H1 (cell line): ENCODE results near the gene NEK4. TPM values are rescaled to one million over a fixed set of nuclear protein-coding genes. Genes with fewer than 3 reads are reported as not detected.

Experiments
- CTCF ChIA-PET: fragments of 300-600 bp; sonication (Branson Sonifier 250); formaldehyde crosslinking; loops from one replicate; lab custom pipeline; 2021; ENCODE audit not compliant: partially characterized antibody; lab: Charles Lee
- POLR2A ChIA-PET: fragments of 300-600 bp; sonication (Branson Sonifier 250); formaldehyde crosslinking; loops from one replicate; lab custom pipeline; 2021; ENCODE audit warnings: inconsistent platforms; ENCODE audit not compliant: partially characterized antibody; lab: Charles Lee
- DNase-seq, 2 experiments: peaks; one replicate each; pipeline versions ENCODE4 v3.0.0 to v3.0.0-alpha.2; 2010 to 2022; ENCODE audit warnings: low spot score in 2 of 2, low read depth in 1 of 2, mixed read lengths in 1 of 2
- FAIRE-seq: peaks from 2 replicates; lab custom pipeline; 2011; peaks lifted over from hg19 to GRCh38; lab: Jason Lieb, UNC
- H2AFZ ChIP-seq: 2 replicates; pipeline ENCODE4 v1.8.1; 2012; ENCODE audit warnings: low read length, inconsistent platforms
- H2AK5ac ChIP-seq: 2 replicates; pipeline ENCODE4 v1.6.1; 2013; ENCODE audit warnings: low read depth, low read length
- H2BK120ac ChIP-seq: replicated peaks from 2 replicates; pipeline ENCODE3; 2013; ENCODE audit warnings: low read depth, low read length, inconsistent platforms
- H2BK12ac ChIP-seq: 2 replicates; pipeline ENCODE4 v1.6.1; 2013; ENCODE audit warnings: low read depth, low read length
- H2BK15ac ChIP-seq: 2 replicates; pipeline ENCODE4 v1.6.1; 2013; ENCODE audit warnings: low read length
- H2BK20ac ChIP-seq: 2 replicates; pipeline ENCODE4 v1.6.1; 2013; ENCODE audit warnings: low read length
- H2BK5ac ChIP-seq: 2 replicates; pipeline ENCODE4 v1.6.1; 2013; ENCODE audit warnings: low read depth, low read length
- H3K14ac ChIP-seq: 2 replicates; pipeline ENCODE4 v1.6.1; 2013; ENCODE audit warnings: inconsistent platforms; ENCODE audit not compliant: insufficient read length
- H3K18ac ChIP-seq: 2 replicates; pipeline ENCODE4 v1.6.1; 2013; ENCODE audit warnings: low read length; ENCODE audit errors: extremely low read depth
- H3K23ac ChIP-seq: 2 replicates; pipeline ENCODE4 v1.6.1; 2013; ENCODE audit warnings: inconsistent platforms; ENCODE audit not compliant: insufficient read length
- H3K23me2 ChIP-seq: 2 replicates; pipeline ENCODE4 v1.6.1; 2013; ENCODE audit warnings: low read depth, low read length
- H3K27ac ChIP-seq: 2 replicates; pipeline ENCODE4 v1.6.1; 2011; ENCODE audit warnings: low read depth, low read length, inconsistent platforms
- H3K27me3 ChIP-seq, 4 experiments: replicated peaks in 1 of 4; 1 replicate in 1 of 4; 2 replicates in 3 of 4; pipeline versions ENCODE4 v1.6.1 to v1.8.1; 2011 to 2013; ENCODE audit warnings: low read length in 3 of 4, mild to moderate bottlenecking in 3 of 4, inconsistent platforms in 2 of 4, mixed read lengths in 2 of 4, moderate library complexity in 1 of 4; ENCODE audit not compliant: control insufficient read depth in 3 of 4, insufficient read depth in 3 of 4; ENCODE audit errors: extremely low read depth in 1 of 4
- H3K36me3 ChIP-seq, 4 experiments: 2 replicates each; pipeline versions ENCODE4 v1.6.1 to v1.8.1; 2011 to 2013; ENCODE audit warnings: mild to moderate bottlenecking in 4 of 4, low read length in 3 of 4, moderate library complexity in 2 of 4, control low read depth in 1 of 4, inconsistent platforms in 1 of 4; ENCODE audit not compliant: insufficient read depth in 4 of 4, control insufficient read depth in 2 of 4
- H3K4ac ChIP-seq: replicated peaks from 2 replicates; pipeline ENCODE3; 2013; ENCODE audit warnings: low read length, low read depth, mixed read lengths, inconsistent platforms; ENCODE audit not compliant: insufficient read length
- H3K4me1 ChIP-seq, 4 experiments: replicated peaks in 1 of 4; 1 replicate in 1 of 4; 2 replicates in 3 of 4; pipeline versions ENCODE4 v1.6.1 to v1.8.1; 2011 to 2013; ENCODE audit warnings: low read length in 3 of 4, inconsistent platforms in 2 of 4, mixed read lengths in 1 of 4; ENCODE audit not compliant: insufficient read depth in 4 of 4, control insufficient read depth in 3 of 4
- H3K4me2 ChIP-seq, 2 experiments: 2 replicates each; pipeline versions ENCODE4 v1.6.1 to v1.8.1; 2011 to 2013; ENCODE audit warnings: low read depth in 2 of 2, low read length in 2 of 2, control low read depth in 1 of 2, inconsistent platforms in 1 of 2, mild to moderate bottlenecking in 1 of 2; ENCODE audit not compliant: insufficient read depth in 1 of 2
- H3K4me3 ChIP-seq, 4 experiments: fragments of 200-600, 300-600 bp in 1 of 4; sonication (generic), shearing (Covaris generic), sonication (Bioruptor Twin) in 1 of 4; 2 replicates each; pipeline versions ENCODE4 v1.5.1 to v1.8.1; 2011 to 2016; ENCODE audit warnings: low read length in 4 of 4, low read depth in 3 of 4, control low read depth in 2 of 4, inconsistent platforms in 2 of 4, mild to moderate bottlenecking in 2 of 4, mixed read lengths in 1 of 4, moderate library complexity in 1 of 4; ENCODE audit not compliant: insufficient read depth in 2 of 4; ENCODE audit errors: extremely low read depth in 1 of 4
- H3K56ac ChIP-seq: replicated peaks from 2 replicates; pipeline ENCODE3; 2013; ENCODE audit warnings: low read depth, mild to moderate bottlenecking, mixed read lengths, low read length, inconsistent platforms; ENCODE audit not compliant: insufficient read length
- H3K79me1 ChIP-seq: 2 replicates; pipeline ENCODE4 v1.6.1; 2013; ENCODE audit warnings: low read depth, low read length, control low read depth
- H3K79me2 ChIP-seq, 2 experiments: 2 replicates each; pipeline versions ENCODE4 v1.6.1 to v1.8.1; 2012 to 2013; ENCODE audit warnings: low read length in 2 of 2, mild to moderate bottlenecking in 2 of 2, inconsistent platforms in 1 of 2; ENCODE audit not compliant: insufficient read depth in 2 of 2, control insufficient read depth in 1 of 2
- H3K9ac ChIP-seq, 4 experiments: replicated peaks in 1 of 4; 1 replicate in 1 of 4; 2 replicates in 3 of 4; pipeline versions ENCODE4 v1.6.1 to v1.8.1; 2011 to 2013; ENCODE audit warnings: low read depth in 3 of 4, low read length in 3 of 4, control low read depth in 2 of 4, mild to moderate bottlenecking in 2 of 4, moderate library complexity in 2 of 4, inconsistent platforms in 1 of 4; ENCODE audit errors: extremely low read depth in 1 of 4
- H3K9me3 ChIP-seq, 2 experiments: 2 replicates each; pipeline versions ENCODE4 v1.6.1 to v1.8.1; 2012 to 2013; ENCODE audit warnings: mild to moderate bottlenecking in 2 of 2, moderate library complexity in 2 of 2, control low read depth in 1 of 2, inconsistent platforms in 1 of 2, low read depth in 1 of 2, low read length in 1 of 2, mixed read lengths in 1 of 2; ENCODE audit not compliant: insufficient read depth in 2 of 2
- H4K20me1 ChIP-seq, 2 experiments: replicated peaks in 1 of 2; 2 replicates each; pipeline versions ENCODE3 to v1.8.1; 2011 to 2013; ENCODE audit warnings: inconsistent platforms in 2 of 2, low read length in 2 of 2, mild to moderate bottlenecking in 1 of 2; ENCODE audit not compliant: insufficient read depth in 2 of 2, control insufficient read depth in 1 of 2
- H4K5ac ChIP-seq: 2 replicates; pipeline ENCODE4 v1.6.1; 2013; ENCODE audit warnings: low read length, low read depth, mixed read lengths, inconsistent platforms; ENCODE audit not compliant: insufficient read length
- H4K8ac ChIP-seq: 2 replicates; pipeline ENCODE4 v1.8.0; 2013; ENCODE audit warnings: mild to moderate bottlenecking, moderate library complexity, low read length, inconsistent platforms; ENCODE audit not compliant: insufficient read depth; ENCODE audit errors: extremely low read depth
- H4K91ac ChIP-seq: replicated peaks from 2 replicates; pipeline ENCODE3; 2013; ENCODE audit warnings: low read length, mixed read lengths, inconsistent platforms; ENCODE audit not compliant: insufficient read length
- ASH2L ChIP-seq: fragments of 200-600, 300-600 bp; sonication (generic); IDR thresholded peaks from one replicate; pipeline ENCODE4 v1.7.1; 2017; ENCODE audit warnings: low read length
- CREB1 ChIP-seq: IDR thresholded peaks from 2 replicates; pipeline ENCODE4 v1.6.1; 2012; ENCODE audit warnings: inconsistent platforms
- HDAC2 ChIP-seq, 2 experiments: fragments of 300-600 bp in 1 of 2; sonication (generic) in 1 of 2; IDR thresholded peaks; 2 replicates each; pipeline ENCODE4 v1.6.1; 2011 to 2012; ENCODE audit warnings: low read depth in 2 of 2, low read length in 2 of 2, mild to moderate bottlenecking in 2 of 2, moderate library complexity in 2 of 2, borderline replicate concordance in 1 of 2, inconsistent platforms in 1 of 2
- JUN ChIP-seq: IDR thresholded peaks from 2 replicates; pipeline ENCODE4 v1.6.1; 2011; ENCODE audit warnings: low read depth, mild to moderate bottlenecking, improper control_type of control experiment, low read length
- SIRT6 ChIP-seq: IDR thresholded peaks from one replicate; pipeline ENCODE4 v1.7.1; 2012; ENCODE audit warnings: low read length, inconsistent platforms
- TEAD4 ChIP-seq: IDR thresholded peaks from 2 replicates; pipeline ENCODE4 v1.6.1; 2012; ENCODE audit warnings: low read depth, low read length, inconsistent platforms, mixed read lengths
- WGBS, 2 experiments: shearing (Covaris generic) in 1 of 2; methylation state at CpG; one replicate each; pipeline versions ENCODE4 v1.1.6 to v1.1.7; 2013 to 2015; ENCODE audit warnings: low lambda C conversion rate in 2 of 2, mixed read lengths in 2 of 2, inconsistent platforms in 1 of 2, low coverage in 1 of 2, missing lambda C conversion rate in 1 of 2; ENCODE audit not compliant: insufficient replicate concordance in 2 of 2, insufficient coverage in 1 of 2, insufficient read length in 1 of 2; ENCODE audit errors: extremely low coverage in 1 of 2, missing lambda C conversion rate in 1 of 2; 5-methylcytosine and 5-hydroxymethylcytosine counted together
- polyA plus RNA-seq, 7 experiments: library from polyadenylated mRNA; depleted of rRNA in 3 of 7; stranded (reverse) in 5 of 7; unstranded in 2 of 7; fragments of >200 nt in 5 of 7; fragments of 200-250 nt in 2 of 7; gene quantifications; 1 replicate in 5 of 7; 2 replicates in 1 of 7; 4 replicates in 1 of 7; pipeline versions ENCODE4 v1.2.1 to v1.2.3, GENCODE V29; 2011 to 2013; ENCODE audit warnings: missing spikeins in 2 of 7, mixed read lengths in 2 of 7
- total RNA-seq: library from RNA; stranded (reverse); fragmentation: NEBNext Ultra II Directional; extraction: Animal tissue kit (Norgen Biotek cat#: 25700); gene quantifications from 2 replicates; pipeline ENCODE4 v1.2.1, GENCODE V29; 2021

The NEK4 gene
- total and polyA plus RNA-seq, 2 of the 8 experiments (the other 6 are each of a cell fraction or from before 2014, with no cell fraction given): 7.5 to 40.0 TPM

DNA sequence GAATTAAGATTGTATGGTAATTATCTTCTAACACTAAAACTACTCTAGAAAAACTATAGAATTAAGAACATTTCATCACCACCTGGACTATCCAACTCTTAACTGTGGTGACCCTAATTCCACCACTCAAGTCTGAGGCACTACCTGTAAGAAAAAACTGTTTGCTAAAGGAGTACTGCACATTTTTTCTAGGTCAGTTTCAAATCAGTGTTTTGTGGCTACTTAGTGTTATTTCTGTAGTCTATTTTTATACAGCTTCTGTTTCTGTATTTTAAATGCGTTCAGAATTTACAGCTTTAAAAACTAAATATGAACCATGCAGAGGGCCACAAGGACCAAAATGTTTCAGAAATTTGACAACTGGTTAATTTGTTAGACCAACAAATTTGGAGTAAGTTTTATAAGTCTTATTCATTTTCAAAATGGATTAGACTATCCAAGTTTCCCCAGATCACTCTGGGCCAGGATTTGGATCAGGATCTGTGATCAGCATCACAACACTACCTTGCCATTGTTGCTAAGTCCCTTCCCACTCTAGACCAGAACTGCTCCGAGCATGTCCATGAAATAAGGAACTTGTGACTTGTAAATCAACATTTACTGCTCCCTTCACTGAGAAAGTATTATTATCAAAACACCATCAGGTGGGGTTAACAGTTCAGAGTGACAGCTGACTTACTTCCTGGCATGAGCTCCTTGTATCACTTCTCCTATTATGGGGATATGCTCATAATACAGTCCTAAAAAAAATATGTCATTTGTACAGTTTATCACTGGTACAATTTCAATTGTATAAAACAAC is 73.7 kb downstream of the NEK4 start:
- H3K36me3 ChIP-seq: peaks cover 33 to 62% (median 47%) of the 10 kb centered on the region in 4 experiments
- no peak overlapping the region for H2BK5ac ChIP-seq
- H4K8ac ChIP-seq: no peak overlapping the region
- H3K4ac ChIP-seq: no peak overlapping the region
- H3K14ac ChIP-seq: no peak overlapping the region
- H2BK15ac ChIP-seq: no peak overlapping the region
- H4K20me1 ChIP-seq: peaks cover 7 to 13% of the 10 kb centered on the region in 2 experiments
- FAIRE-seq: no peak
- no peak overlapping the region for H4K91ac ChIP-seq
- no peak overlapping the region for H3K56ac ChIP-seq
- no peaks in the 10 kb centered on the region for H3K23me2 ChIP-seq
- no peak overlapping the region for H2BK12ac ChIP-seq
- H3K27me3 ChIP-seq: no peaks in the 10 kb centered on the region
- WGBS, 2 experiments: 86% methylated on average over 2 of the region's 2 CpGs; no CpG with 5 or more reads in 1 of the 2 experiments
- TF ChIP-seq HDAC2 (IDR thresholded peaks at IDR 0.05; ENCODE audit: borderline replicate concordance in 1 of 2, low read depth in 2 of 2, low read length in 2 of 2): no peak
- no peak for TF ChIP-seq JUN
- no peak for TF ChIP-seq CREB1
- no peak for TF ChIP-seq ASH2L
- no peak for TF ChIP-seq SIRT6
- TF ChIP-seq TEAD4: no peak
- H3K27ac ChIP-seq: no peak overlapping the region
- H3K4me2 ChIP-seq: no peak overlapping the region
- no peak overlapping the region for H4K5ac ChIP-seq
- no peak overlapping the region for H3K9ac ChIP-seq
- no peak overlapping the region for H3K4me3 ChIP-seq
- H3K4me1 ChIP-seq: no peaks in the 10 kb centered on the region
- no peak overlapping the region for H3K18ac ChIP-seq
- no peak overlapping the region for H2BK120ac ChIP-seq
- H2AFZ ChIP-seq: no peak overlapping the region
- H3K9me3 ChIP-seq: no peaks in the 10 kb centered on the region
- no peak overlapping the region for H2BK20ac ChIP-seq
- ChIA-PET POLR2A (interaction anchor here (0.8 to 18.8 kb wide), 5 partner anchors 6 to 73 kb away, joined by 5 to 347 read pairs (median 106); partner anchors contain the start of genes GLT8D1, GNL3, PBRM1 and SPCS1), CTCF (interaction anchor here (0.9 to 1.7 kb wide), 3 partner anchors 9 to 18 kb away, joined by 3 to 4 read pairs (median 3); partner anchors contain the start of genes GLT8D1 and SPCS1)
- H3K79me1 ChIP-seq: no peaks in the 10 kb centered on the region
- peak in 1 of 2 experiments; percentile 28 for DNase-seq
- H2AK5ac ChIP-seq: no peak overlapping the region
- peaks cover 0 to 4% of the 10 kb centered on the region in 2 experiments; a peak in 1 of 4 replicates for H3K79me2 ChIP-seq
- H3K23ac ChIP-seq: no peak overlapping the region
